DOHH2 (cell line): ENCODE data around the gene CACNA1D.

Experiments used
- H3F3A ChIP-seq: fragments of 200-600 bp; sonication (generic), shearing (Covaris generic); 2 replicates; pipeline ENCODE4 v1.6.0; 2016; ENCODE audit warnings: antibody characterized with exemption, mild to moderate bottlenecking; ENCODE audit not compliant: control insufficient read depth, insufficient read depth
- H3K27ac ChIP-seq: fragments of 200-600 bp; sonication (generic); 2 replicates; pipeline ENCODE4 v1.5.1; 2014; ENCODE audit warnings: low read depth, mild to moderate bottlenecking, low read length, moderate library complexity
- H3K27me3 ChIP-seq: fragments of 200-600 bp; sonication (generic); 2 replicates; pipeline ENCODE4 v1.6.1; 2014; ENCODE audit warnings: mild to moderate bottlenecking, low read length, mixed read lengths; ENCODE audit not compliant: control insufficient read depth
- H3K36me3 ChIP-seq: fragments of 200-600 bp; sonication (generic); 2 replicates; pipeline ENCODE4 v1.6.1; 2014; ENCODE audit warnings: mild to moderate bottlenecking, low read length, moderate library complexity, mixed read lengths; ENCODE audit not compliant: control insufficient read depth
- H3K4me1 ChIP-seq: fragments of 200-600 bp; sonication (generic); 2 replicates; pipeline ENCODE4 v1.6.1; 2014; ENCODE audit warnings: mild to moderate bottlenecking, low read length, mixed read lengths; ENCODE audit not compliant: control insufficient read depth
- H3K4me2 ChIP-seq: fragments of 200-600 bp; sonication (generic); 2 replicates; pipeline ENCODE4 v1.6.0; 2014; ENCODE audit warnings: mild to moderate bottlenecking, low read length, moderate library complexity
- H3K4me3 ChIP-seq: fragments of 200-600 bp; sonication (generic); 2 replicates; pipeline ENCODE4 v1.5.1; 2014; ENCODE audit warnings: mild to moderate bottlenecking, low read length, mixed read lengths
- H3K79me2 ChIP-seq: fragments of 200-600 bp; sonication (generic); 2 replicates; pipeline ENCODE4 v1.6.1; 2014; ENCODE audit warnings: mild to moderate bottlenecking, low read length, mixed read lengths; ENCODE audit not compliant: control insufficient read depth
- H3K9me2 ChIP-seq: fragments of 200-600 bp; sonication (generic); replicated peaks from 2 replicates; pipeline ENCODE4 v1.6.1; 2014; ENCODE audit warnings: mild to moderate bottlenecking, low read length, mixed read lengths; ENCODE audit not compliant: control insufficient read depth
- H3K9me3 ChIP-seq: fragments of 200-600 bp; sonication (generic); 2 replicates; pipeline ENCODE4 v1.6.1; 2014; ENCODE audit warnings: antibody characterized with exemption, low read length, mixed read lengths; ENCODE audit not compliant: control insufficient read depth, insufficient read depth
- H4K20me1 ChIP-seq: fragments of 200-600 bp; sonication (generic); 2 replicates; pipeline ENCODE4 v1.6.0; 2014; ENCODE audit warnings: low read depth, mild to moderate bottlenecking, antibody characterized with exemption, low read length, moderate library complexity; ENCODE audit not compliant: control insufficient read depth, insufficient read depth
- CTCF ChIP-seq: fragments of 200-600 bp; sonication (generic); IDR thresholded peaks from one replicate; pipeline ENCODE4 v1.5.1; 2014; ENCODE audit warnings: antibody characterized with exemption, mild to moderate bottlenecking, low read depth, low read length; ENCODE audit not compliant: poor library complexity, severe bottlenecking
- EZH2phosphoT487 ChIP-seq: fragments of 200-600 bp; sonication (generic); IDR thresholded peaks from 2 replicates; pipeline ENCODE4 v1.6.1; 2017; ENCODE audit warnings: borderline replicate concordance, mild to moderate bottlenecking, antibody characterized with exemption, low read length, moderate library complexity, mixed read lengths

Gene CACNA1D

GRCh38 chr3:53817211-53817610 is 322.8 kb downstream of the CACNA1D start:
- H3K9me2 ChIP-seq: no peaks in the 10 kb centered on the region
- H3K4me1 ChIP-seq: no peaks in the 10 kb centered on the region
- H3F3A ChIP-seq: no peaks in the 10 kb centered on the region
- TF ChIP-seq EZH2phosphoT487: no peak
- no peak for TF ChIP-seq CTCF
- H3K27ac ChIP-seq: no peak overlapping the region
- H4K20me1 ChIP-seq: no peaks in the 10 kb centered on the region
- peaks cover 22% of the 10 kb centered on the region for H3K27me3 ChIP-seq
- H3K4me3 ChIP-seq: no peak overlapping the region
- H3K79me2 ChIP-seq: no peaks in the 10 kb centered on the region
- H3K36me3 ChIP-seq: no peaks in the 10 kb centered on the region
- no peaks in the 10 kb centered on the region for H3K9me3 ChIP-seq
- no peak overlapping the region for H3K4me2 ChIP-seq

- Histone ChIP-seq H3K9me3 (no peaks in the 10 kb centered on the region), H4K20me1 (no peaks in the 10 kb centered on the region), H3K4me2 (no peak overlapping the region), H3K27me3 (peaks cover 16% of the 10 kb centered on the region; the same call in 1 of the 2 replicates), H3K4me3 (no peak overlapping the region), H3F3A (no peaks in the 10 kb centered on the region), H3K27ac (no peak overlapping the region), H3K36me3 (no peaks in the 10 kb centered on the region), H3K4me1 (no peaks in the 10 kb centered on the region), H3K79me2 (no peaks in the 10 kb centered on the region), H3K9me2 (no peaks in the 10 kb centered on the region)
- TF ChIP-seq EZH2phosphoT487: no peak
- no peak for TF ChIP-seq CTCF
Measured at GRCh38 chr3:53817809-53818208, 323.4 kb downstream of the CACNA1D start.

- H3K4me3 ChIP-seq: no peak overlapping the region
- H3K4me2 ChIP-seq: no peak overlapping the region
- H4K20me1 ChIP-seq: no peaks in the 10 kb centered on the region
- H3K9me2 ChIP-seq: no peaks in the 10 kb centered on the region
- H3F3A ChIP-seq: no peaks in the 10 kb centered on the region
- no peaks in the 10 kb centered on the region for H3K4me1 ChIP-seq
- no peaks in the 10 kb centered on the region for H3K36me3 ChIP-seq
- peaks cover 13% of the 10 kb centered on the region; the same call in 1 of the 2 replicates for H3K27me3 ChIP-seq
- H3K79me2 ChIP-seq: no peaks in the 10 kb centered on the region
- no peak overlapping the region for H3K27ac ChIP-seq
- TF ChIP-seq EZH2phosphoT487 (no peak), CTCF (no peak)
- no peaks in the 10 kb centered on the region for H3K9me3 ChIP-seq
Measured at GRCh38 chr3:53818221-53819162, 324.1 kb downstream of the CACNA1D start.
